ENCODE results near the gene ALDH6A1.

DNA sequence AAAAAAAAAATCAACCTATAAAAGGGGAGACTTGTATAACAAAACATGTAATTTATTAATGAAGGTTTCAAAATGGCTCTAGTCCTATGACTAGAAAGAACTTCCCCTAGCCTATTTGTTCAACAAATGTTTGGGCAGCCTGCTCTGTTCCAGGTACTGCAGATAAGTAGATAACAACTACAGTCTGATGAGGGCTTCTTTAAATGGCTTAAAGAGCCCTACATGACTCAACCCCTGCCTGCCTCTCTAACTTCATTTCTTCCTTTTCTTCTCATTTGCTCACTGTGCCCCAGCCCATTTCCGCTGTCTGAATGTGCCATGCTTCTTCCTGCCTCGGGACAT is 21.5 kb downstream of the ALDH6A1 start:
- TF ChIP-seq, protein P1, sequence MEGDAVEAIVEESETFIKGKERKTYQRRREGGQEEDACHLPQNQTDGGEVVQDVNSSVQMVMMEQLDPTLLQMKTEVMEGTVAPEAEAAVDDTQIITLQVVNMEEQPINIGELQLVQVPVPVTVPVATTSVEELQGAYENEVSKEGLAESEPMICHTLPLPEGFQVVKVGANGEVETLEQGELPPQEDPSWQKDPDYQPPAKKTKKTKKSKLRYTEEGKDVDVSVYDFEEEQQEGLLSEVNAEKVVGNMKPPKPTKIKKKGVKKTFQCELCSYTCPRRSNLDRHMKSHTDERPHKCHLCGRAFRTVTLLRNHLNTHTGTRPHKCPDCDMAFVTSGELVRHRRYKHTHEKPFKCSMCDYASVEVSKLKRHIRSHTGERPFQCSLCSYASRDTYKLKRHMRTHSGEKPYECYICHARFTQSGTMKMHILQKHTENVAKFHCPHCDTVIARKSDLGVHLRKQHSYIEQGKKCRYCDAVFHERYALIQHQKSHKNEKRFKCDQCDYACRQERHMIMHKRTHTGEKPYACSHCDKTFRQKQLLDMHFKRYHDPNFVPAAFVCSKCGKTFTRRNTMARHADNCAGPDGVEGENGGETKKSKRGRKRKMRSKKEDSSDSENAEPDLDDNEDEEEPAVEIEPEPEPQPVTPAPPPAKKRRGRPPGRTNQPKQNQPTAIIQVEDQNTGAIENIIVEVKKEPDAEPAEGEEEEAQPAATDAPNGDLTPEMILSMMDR (IDR thresholded peaks at IDR 0.05) = no peak
- TF ChIP-seq POLR2A (IDR thresholded peaks at IDR 0.05) = no peak
